GM18517 (cell line): ENCODE results near the gene CILP.

Source experiments
- ATAC-seq: cut with Tn5 transposase; IDR thresholded peaks from one replicate; pipeline ENCODE4 v1.9.1; 2021; ENCODE audit warnings: mild to moderate bottlenecking, moderate library complexity; ENCODE audit not compliant: unreplicated experiment

Gene CILP

GRCh38 chr15:65164139-65164538, 47.1 kb downstream of the CILP start:
- ATAC-seq, result no peak

GRCh38 chr15:65163041-65163440, 48.2 kb downstream of the CILP start:
- no peak for ATAC-seq

GRCh38 chr15:65156692-65157091, 54.6 kb downstream of the CILP start:
- no peak for ATAC-seq

GRCh38 chr15:65154720-65155119, 56.6 kb downstream of the CILP start:
- no peak for ATAC-seq

- ATAC-seq, result no peak
Observed at GRCh38 chr15:65147902-65148301, 63.4 kb downstream of the CILP start.

- no peak for ATAC-seq
Observed at GRCh38 chr15:65146438-65146837, 64.8 kb downstream of the CILP start.
